Activated naive CD8-positive, alpha-beta T cell (primary cell): ENCODE results near the gene ZNF385C.

ENCODE experiments used
- H3K27ac Mint-ChIP-seq: one replicate; pipeline ENCODE4 v1.8.0; 2021; ENCODE audit warnings: mixed read lengths
- H3K27me3 Mint-ChIP-seq: one replicate; pipeline ENCODE4 v1.8.0; 2021; ENCODE audit warnings: mixed read lengths
- H3K36me3 Mint-ChIP-seq: one replicate; pipeline ENCODE4 v1.8.0; 2021; ENCODE audit warnings: mixed read lengths
- H3K4me1 Mint-ChIP-seq: one replicate; pipeline ENCODE4 v1.8.0; 2021; ENCODE audit warnings: low read depth, mixed read lengths
- H3K4me3 Mint-ChIP-seq: one replicate; pipeline ENCODE4 v1.8.0; 2021; ENCODE audit warnings: mild to moderate bottlenecking, mixed read lengths
- H3K9me3 Mint-ChIP-seq: one replicate; pipeline ENCODE4 v1.8.0; 2021; ENCODE audit warnings: low read depth, mixed read lengths

ZNF385C gene

DNA sequence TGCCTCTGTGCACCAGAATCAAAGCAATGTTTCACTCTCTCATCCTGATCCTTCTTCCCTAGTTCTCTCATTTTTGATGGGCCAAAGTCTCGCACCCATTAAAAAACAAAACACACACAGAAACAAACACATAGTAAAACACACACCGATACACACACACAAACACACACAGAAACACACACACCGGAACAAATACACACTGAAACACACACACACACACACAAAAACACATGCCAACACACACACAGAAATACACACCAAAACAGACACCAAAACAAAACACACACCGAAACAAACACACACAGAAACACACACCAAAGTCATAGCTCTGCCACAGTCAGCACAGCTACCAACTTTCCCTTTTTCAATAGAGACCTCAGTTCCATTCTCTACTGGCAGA, 33.0 kb upstream of the ZNF385C start:
- Mint-ChIP-seq H3K36me3 (peaks cover 5% of the 10 kb centered on the region), H3K27ac (peak overlapping the region; percentile 87), H3K9me3 (no peaks in the 10 kb centered on the region), H3K27me3 (no peaks in the 10 kb centered on the region), H3K4me3 (no peak overlapping the region), H3K4me1 (peaks cover 45% of the 10 kb centered on the region)

DNA sequence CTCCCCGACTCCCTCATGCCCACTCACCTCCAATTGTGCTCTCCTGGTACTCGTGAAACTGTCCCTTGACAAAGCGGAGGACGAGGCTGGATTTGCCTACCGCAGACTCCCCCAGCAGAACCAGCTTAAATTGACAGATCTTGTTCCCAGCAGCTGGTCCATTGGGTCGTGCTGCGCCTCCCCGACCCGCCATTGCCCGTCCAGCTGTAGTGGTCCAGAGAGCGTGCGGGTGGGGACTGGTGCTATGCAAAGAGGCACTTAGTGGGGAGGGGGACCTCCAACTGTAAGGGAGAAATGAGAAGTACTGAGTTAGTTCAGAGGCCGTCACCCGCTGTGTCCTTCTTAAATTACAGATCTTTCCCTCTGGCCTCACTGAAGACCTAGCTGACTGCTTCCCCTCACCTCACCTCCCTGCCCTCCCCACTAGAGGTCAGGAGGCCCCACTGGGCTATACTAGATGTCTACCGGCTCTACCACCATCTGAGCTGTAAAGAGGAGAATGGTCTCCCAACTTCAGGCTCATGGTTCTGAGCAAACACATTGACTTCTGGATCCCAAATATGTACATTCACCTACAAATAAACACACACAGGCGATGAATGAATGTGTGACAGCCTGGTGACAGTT, 32.1 kb upstream of the ZNF385C start:
- no peaks in the 10 kb centered on the region for H3K27me3 Mint-ChIP-seq
- no peak overlapping the region for H3K4me3 Mint-ChIP-seq
- no peaks in the 10 kb centered on the region for H3K9me3 Mint-ChIP-seq
- peaks cover 40% of the 10 kb centered on the region for H3K4me1 Mint-ChIP-seq
- peak overlapping the region; percentile 85 for H3K27ac Mint-ChIP-seq
- H3K36me3 Mint-ChIP-seq = peaks cover 5% of the 10 kb centered on the region

DNA sequence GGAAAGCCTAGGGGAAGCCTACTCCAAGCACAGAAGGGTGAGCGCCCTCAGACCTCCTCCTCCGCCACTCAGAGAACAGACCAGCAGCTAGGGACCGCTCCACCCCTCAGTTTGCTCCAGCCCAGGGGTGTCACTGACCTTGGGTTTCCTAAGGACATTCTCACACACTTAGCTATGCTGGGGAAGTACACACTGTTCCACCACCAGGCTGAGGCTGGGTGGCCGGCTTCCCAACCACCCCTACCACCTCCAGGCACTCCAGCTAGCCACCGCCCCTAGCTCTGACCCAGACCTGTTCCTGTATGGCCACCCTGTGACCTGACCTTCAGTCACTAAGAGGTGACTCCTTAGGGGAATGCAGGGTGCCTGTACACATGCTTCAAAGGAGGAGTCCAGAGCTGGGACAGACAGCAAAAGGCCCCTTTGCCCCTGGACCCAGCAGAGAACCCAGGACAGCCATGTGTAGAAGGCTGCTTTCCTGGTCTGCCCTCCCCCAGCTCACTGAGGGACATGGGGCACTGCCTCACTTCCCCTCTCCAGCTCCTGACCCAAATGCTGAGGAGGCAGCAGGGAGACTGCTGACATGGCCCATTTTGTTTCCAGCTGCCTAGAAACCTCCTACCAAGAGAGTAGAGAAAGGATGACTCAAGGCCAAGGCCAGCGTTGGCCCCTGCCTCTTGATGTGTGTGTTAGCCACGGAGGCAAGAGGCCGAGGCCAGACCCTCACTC, 31.0 kb upstream of the ZNF385C start:
- Mint-ChIP-seq H3K27ac (no peak overlapping the region), H3K4me3 (no peak overlapping the region), H3K36me3 (peaks cover 5% of the 10 kb centered on the region), H3K9me3 (no peaks in the 10 kb centered on the region), H3K4me1 (peaks cover 32% of the 10 kb centered on the region), H3K27me3 (no peaks in the 10 kb centered on the region)

DNA sequence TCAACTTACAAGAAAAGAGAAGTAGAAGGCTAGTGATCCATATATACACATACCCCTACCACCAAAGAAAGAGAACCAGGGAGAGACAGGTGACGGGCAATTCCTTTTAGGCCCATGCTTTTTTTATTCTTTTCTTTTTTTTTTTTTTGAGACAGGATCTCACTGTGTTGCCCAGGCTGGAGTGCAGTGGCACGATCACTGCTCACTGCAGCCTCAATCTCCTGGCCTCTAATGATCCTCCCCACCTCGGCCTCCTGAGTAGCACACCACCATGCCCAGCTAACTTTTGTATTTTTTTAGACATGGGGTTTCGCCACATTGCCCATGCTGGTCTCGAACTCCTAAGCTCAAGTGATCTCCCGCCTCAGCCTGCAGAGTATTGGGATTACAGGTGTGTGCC, 29.1 kb upstream of the ZNF385C start:
- Mint-ChIP-seq H3K27me3 (no peaks in the 10 kb centered on the region), H3K36me3 (peaks cover 5% of the 10 kb centered on the region), H3K9me3 (no peaks in the 10 kb centered on the region), H3K27ac (no peak overlapping the region), H3K4me1 (peaks cover 15% of the 10 kb centered on the region), H3K4me3 (no peak overlapping the region)

DNA sequence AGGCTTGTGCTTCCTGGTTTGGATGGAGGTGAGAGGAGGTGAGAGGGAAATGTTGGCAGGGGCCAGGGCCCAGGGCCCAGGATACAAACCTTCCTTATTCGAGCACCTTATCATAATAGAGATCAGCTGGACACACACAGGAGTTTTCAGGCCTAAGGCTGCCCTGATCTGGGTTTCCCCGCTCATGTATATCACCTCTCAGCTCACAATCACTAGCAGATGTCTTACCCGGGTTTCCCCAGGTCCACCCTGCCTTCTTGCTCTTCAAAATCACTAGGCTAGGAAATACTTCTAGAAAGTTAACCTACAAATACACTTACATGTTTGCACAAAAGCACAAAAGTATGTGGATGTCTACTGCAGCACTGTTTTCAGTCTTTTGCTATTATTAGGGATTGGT, 28.6 kb upstream of the ZNF385C start:
- Mint-ChIP-seq H3K9me3 (no peaks in the 10 kb centered on the region), H3K4me1 (peaks cover 11% of the 10 kb centered on the region), H3K27me3 (no peaks in the 10 kb centered on the region), H3K4me3 (no peak overlapping the region), H3K36me3 (peaks cover 5% of the 10 kb centered on the region), H3K27ac (peak overlapping the region; percentile 17)

DNA sequence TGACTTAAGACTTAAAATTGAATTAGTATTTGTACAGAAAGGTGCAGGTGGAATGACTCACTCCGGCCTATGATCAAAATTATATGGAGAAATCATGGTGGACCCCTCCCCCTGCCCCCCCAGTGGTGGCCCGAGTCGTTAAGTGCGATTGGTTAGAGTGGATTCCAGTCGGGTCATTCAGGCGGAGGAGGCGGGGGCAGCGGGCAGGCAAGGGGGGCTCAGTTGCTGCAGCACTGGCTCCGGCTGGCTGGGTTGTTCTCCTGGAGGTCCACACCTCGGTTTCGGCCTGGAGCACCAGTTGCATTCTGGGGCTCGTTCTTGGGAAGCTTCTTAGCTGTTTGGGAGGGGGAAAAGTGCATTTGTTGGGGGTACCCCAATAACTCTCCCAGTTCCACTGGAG, 27.3 kb upstream of the ZNF385C start:
- Mint-ChIP-seq H3K27me3 (no peaks in the 10 kb centered on the region), H3K27ac (no peak overlapping the region), H3K36me3 (peaks cover 5% of the 10 kb centered on the region), H3K9me3 (no peaks in the 10 kb centered on the region), H3K4me3 (no peak overlapping the region), H3K4me1 (peaks cover 6% of the 10 kb centered on the region)

DNA sequence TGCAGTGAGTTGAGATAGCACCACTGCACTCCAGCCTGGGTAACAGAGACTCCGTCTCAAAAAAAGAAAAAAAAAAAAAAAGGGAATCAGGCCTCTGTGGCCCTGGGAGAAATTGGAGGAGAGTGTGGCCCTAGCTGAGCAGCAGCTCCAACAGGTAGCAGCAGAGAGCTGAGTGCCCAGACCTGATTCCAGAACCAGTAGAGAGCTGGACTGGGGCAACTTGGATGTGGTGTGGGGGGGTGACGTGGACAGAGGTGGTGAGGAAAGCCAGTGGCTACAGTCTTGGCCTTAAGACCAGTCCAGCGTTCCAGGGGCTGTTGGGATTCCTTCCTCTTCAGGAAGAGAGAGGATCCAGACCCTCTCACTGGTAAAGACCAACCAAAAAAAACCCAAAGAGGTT, 26.0 kb upstream of the ZNF385C start:
- no peak overlapping the region for H3K27ac Mint-ChIP-seq
- H3K27me3 Mint-ChIP-seq = no peaks in the 10 kb centered on the region
- H3K4me3 Mint-ChIP-seq = no peak overlapping the region
- H3K36me3 Mint-ChIP-seq = peaks cover 5% of the 10 kb centered on the region
- H3K9me3 Mint-ChIP-seq = no peaks in the 10 kb centered on the region
- peaks cover 12% of the 10 kb centered on the region for H3K4me1 Mint-ChIP-seq

DNA sequence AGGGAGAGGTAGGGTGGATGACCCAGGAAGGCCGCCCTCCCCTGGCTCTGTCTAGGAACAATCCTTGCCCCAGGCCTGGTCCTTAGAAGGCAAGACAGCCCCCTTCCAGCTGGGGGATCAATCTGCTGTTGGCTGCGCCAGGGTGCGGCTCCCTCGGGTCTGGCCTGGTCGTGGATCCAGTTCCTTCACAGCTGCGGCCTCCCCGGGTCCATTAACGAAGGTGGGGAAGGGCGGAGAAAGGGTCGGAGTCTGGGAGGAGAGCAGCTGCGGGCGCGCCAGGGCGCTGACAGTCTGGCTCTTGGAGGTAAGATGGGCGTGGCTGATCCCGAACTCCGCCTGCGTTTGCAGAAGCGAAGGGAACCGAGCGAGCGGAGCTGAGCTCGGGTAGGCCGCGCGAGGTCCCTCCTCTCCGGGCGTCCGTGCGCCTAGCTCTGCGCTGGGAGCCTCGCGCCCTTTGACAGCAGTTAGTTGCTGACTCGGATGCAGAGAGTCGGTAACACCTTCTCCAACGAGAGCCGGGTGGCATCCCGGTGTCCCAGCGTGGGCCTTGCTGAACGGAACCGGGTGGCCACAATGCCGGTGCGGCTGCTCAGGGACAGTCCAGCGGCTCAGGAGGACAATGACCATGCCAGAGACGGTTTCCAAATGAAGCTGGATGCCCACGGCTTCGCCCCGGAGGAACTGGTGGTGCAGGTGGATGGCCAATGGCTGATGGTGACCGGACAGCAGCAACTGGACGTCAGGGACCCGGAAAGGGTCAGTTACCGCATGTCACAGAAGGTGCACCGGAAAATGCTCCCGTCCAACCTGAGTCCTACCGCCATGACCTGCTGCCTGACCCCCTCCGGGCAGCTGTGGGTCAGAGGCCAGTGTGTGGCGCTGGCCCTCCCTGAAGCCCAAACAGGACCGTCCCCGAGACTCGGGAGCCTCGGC, 24.4 kb upstream of the ZNF385C start, which contains the start of gene HSPB9:
Gene HSPB9, plus strand, starts transcription at position 434 of the 933 bp plus-strand sequence. Its CDS starts 47 bp downstream, at position 481.
- H3K27ac Mint-ChIP-seq = peak within 1 kb of the TSS; percentile 76
- H3K4me3 Mint-ChIP-seq = peak within 1 kb of the TSS; percentile 83
- H3K4me1 Mint-ChIP-seq = peaks cover 16% of the 10 kb centered on the region
- no peaks in the 10 kb centered on the region for H3K9me3 Mint-ChIP-seq
- no peaks in the 10 kb centered on the region for H3K27me3 Mint-ChIP-seq
- H3K36me3 Mint-ChIP-seq = peaks cover 3% of the 10 kb centered on the region

DNA sequence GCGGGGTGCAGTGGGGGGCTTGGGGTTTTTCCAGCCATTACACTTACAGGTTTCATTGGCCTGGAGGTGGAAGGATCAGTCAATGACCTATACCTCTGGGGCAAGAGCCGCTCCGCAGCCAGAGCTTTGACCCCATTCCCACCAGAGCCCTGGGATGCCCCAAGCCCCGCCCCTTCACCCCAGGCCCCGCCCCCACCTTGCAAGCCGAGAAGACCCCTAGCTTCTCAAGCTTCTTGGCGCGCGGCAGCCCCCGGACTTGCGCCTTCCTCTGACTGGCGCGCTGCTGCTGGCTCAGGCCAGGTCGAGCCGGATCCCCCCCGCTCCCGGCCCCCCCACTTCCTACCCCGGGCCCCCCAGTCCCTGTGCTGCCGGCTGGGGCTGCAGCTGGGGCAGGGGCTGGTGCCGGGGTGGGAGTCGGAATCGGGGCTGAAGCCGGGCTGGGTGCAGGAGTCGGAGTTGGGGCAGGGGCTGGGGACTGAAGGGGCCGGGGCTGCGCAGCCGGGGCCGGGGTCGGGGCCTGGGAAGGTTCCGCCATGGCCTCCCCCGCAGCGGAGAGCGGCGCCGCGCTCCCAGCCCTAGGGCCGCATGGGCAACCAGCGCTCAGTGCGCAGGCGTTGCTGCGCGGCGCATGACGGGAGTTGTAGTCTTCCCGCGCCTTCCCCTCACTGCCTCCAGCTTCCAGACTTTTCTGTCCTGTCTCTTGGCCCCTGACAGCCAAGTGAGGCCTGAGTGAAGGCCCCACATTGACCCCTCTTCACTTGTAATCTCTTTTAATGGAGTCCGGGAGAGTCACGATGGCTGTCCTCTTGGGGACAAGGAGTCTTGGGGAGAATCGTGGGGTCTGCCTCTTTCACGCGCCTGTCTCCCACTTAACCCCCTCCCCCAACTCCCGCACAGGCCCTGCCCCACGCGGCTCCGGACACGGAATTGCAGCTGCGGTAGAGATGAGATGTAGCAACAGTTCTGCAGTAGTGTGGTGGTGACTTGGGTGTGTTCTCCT, 22.8 kb upstream of the ZNF385C start, which contains the start of gene KAT2A:
Gene KAT2A, minus strand, starts transcription at position 598 of the 1,000 bp plus-strand sequence. Its CDS starts 63 bp downstream, at position 535.
- Mint-ChIP-seq H3K4me3 (peak within 1 kb of the TSS; percentile 83), H3K27ac (peak within 1 kb of the TSS; percentile 76), H3K36me3 (peaks cover 2% of the 10 kb centered on the region), H3K4me1 (peaks cover 22% of the 10 kb centered on the region), H3K27me3 (no peaks in the 10 kb centered on the region), H3K9me3 (no peaks in the 10 kb centered on the region)

DNA sequence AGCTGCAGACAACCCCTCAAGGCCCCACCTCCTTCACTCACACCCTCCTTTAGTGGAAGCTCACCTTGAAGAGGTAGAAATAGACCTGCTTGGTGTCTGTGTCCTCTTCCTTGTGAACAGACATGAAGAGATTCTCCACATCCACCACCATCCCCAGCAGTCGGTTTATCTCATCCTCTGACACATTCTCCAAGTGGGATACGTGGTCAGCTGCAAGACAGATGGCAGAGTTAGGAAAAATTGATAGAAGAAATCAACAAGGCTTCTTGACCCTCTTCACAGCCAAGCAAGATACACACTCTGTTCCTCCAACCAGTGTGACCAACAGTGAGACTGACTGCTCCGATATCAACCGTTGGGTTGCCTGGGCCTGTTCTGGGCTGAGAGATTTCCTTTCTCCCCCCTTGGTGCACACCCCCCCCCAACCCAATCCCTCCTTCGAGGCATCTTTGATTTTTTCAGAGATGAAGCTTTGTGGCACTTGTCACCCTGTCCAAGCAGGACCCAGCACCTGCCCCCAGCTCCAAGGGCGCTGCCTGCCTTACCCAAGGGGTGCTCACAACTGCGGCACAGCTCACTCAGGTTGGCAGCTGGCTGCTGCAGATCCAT, 22.0 kb upstream of the ZNF385C start:
- H3K4me3 Mint-ChIP-seq = peak overlapping the region; percentile 83
- no peaks in the 10 kb centered on the region for H3K9me3 Mint-ChIP-seq
- peaks cover 26% of the 10 kb centered on the region for H3K4me1 Mint-ChIP-seq
- peaks cover 2% of the 10 kb centered on the region for H3K36me3 Mint-ChIP-seq
- H3K27ac Mint-ChIP-seq = peak overlapping the region; percentile 73
- H3K27me3 Mint-ChIP-seq = no peaks in the 10 kb centered on the region

DNA sequence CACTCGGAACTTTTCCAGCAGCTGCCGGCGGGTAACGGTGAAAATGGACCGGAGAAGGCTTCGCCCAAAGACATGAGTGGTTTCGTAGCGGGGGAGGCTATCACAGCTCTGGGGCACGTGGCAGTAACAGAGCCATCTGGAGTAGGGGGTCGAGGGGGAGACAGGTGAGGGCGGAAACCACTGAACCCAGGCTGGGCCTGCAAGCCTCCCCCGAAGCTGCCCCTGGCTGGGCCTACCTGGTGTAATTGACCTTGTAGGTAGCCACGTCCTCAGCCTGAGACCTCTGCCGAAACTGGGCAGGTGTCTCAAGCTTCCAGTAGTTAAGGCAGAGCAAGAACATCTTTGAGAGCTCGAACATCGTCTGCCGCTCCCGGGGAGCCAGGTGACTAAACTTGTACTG, 21.0 kb upstream of the ZNF385C start:
- Mint-ChIP-seq H3K4me1 (peaks cover 26% of the 10 kb centered on the region), H3K36me3 (peaks cover 2% of the 10 kb centered on the region), H3K27ac (no peak overlapping the region), H3K27me3 (no peaks in the 10 kb centered on the region), H3K4me3 (no peak overlapping the region), H3K9me3 (no peaks in the 10 kb centered on the region)

DNA sequence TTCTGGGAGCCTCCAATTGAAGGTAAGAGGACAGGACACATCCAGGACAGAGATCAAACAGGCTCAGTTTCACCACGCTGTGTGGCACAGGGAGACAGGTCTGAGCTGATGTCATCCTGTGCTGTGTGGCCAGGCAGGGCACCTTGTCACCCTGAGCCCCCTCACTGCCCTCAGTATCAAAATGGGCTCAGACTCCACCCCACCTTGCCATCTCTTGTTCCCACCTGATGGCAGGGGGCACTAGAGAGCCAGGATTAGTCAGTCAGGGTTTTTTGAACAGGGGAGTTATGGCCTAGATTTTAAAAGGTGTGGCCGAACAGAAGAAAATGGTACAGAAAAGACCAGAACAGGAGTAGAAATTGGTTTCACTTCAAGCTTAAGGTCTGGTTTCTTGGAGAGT, 20.3 kb upstream of the ZNF385C start:
- peak overlapping the region; percentile 74 for H3K4me3 Mint-ChIP-seq
- no peaks in the 10 kb centered on the region for H3K27me3 Mint-ChIP-seq
- no peaks in the 10 kb centered on the region for H3K9me3 Mint-ChIP-seq
- H3K4me1 Mint-ChIP-seq = peaks cover 26% of the 10 kb centered on the region
- H3K27ac Mint-ChIP-seq = peak overlapping the region; percentile 36
- H3K36me3 Mint-ChIP-seq = peaks cover 2% of the 10 kb centered on the region

DNA sequence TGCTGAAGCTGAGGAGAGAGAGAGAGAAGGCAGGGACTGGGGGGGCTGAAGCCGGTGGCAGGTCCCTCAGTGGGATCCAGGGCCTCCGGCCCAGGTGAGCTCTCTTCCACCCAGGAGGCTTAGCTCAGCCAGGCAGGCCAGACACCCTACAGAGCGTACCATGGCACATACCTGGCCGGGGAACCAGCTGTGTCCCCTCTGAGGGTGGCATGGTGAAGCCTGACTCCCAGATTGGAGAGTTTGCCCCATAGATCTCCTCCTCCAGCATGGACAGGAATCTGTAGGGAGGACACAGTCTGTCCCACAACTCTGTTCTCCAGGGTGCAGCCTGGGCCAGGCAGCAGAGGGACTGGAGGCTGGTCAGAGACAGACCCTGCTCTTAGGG, 19.8 kb upstream of the ZNF385C start:
- H3K36me3 Mint-ChIP-seq = peaks cover 2% of the 10 kb centered on the region
- H3K4me3 Mint-ChIP-seq = peak overlapping the region; percentile 74
- no peaks in the 10 kb centered on the region for H3K27me3 Mint-ChIP-seq
- H3K27ac Mint-ChIP-seq = no peak overlapping the region
- H3K9me3 Mint-ChIP-seq = no peaks in the 10 kb centered on the region
- H3K4me1 Mint-ChIP-seq = peaks cover 26% of the 10 kb centered on the region
